GM12878 (cell line): Measurements from ENCODE around the gene PGLYRP1.

Source experiments
- BACH1 ChIP-seq: fragments of 450-650 bp; IDR thresholded peaks from 2 replicates; pipeline ENCODE4 v1.6.1; 2017; ENCODE audit warnings: mild to moderate bottlenecking, borderline replicate concordance
- CHD2 ChIP-seq: IDR thresholded peaks from 2 replicates; pipeline ENCODE4 v1.6.1; 2011; ENCODE audit warnings: low read depth, low read length, improper control_type of control experiment, borderline replicate concordance
- CTCF ChIP-seq, 3 experiments: IDR thresholded peaks in 2 of 3; conservative IDR thresholded peaks in 1 of 3; 2 replicates each; pipeline ENCODE4 v1.5.1; 2011; ENCODE audit warnings: low read depth in 3 of 3, low read length in 3 of 3, mild to moderate bottlenecking in 3 of 3, control low read depth in 2 of 3, moderate library complexity in 2 of 3, inconsistent platforms in 1 of 3, mixed read lengths in 1 of 3; ENCODE audit not compliant: control insufficient read depth in 2 of 3, insufficient read depth in 1 of 3; ENCODE audit errors: extremely low read depth in 1 of 3
- HCFC1 ChIP-seq: fragments of 150-350 bp; IDR thresholded peaks from 2 replicates; pipeline ENCODE4 v1.6.1; 2014; ENCODE audit warnings: low read length
- JUND ChIP-seq: IDR thresholded peaks from 2 replicates; pipeline ENCODE4 v1.6.1; 2012; ENCODE audit warnings: low read depth, mild to moderate bottlenecking, low read length, improper control_type of control experiment, moderate library complexity
- KDM1A ChIP-seq: fragments of 200-600 bp; sonication (generic); IDR thresholded peaks from 2 replicates; pipeline ENCODE4 v1.6.1; 2016; ENCODE audit warnings: borderline replicate concordance
- NKRF ChIP-seq: fragments of 450-650 bp; conservative IDR thresholded peaks from 2 replicates; pipeline ENCODE4 v1.6.1; 2017; ENCODE audit warnings: mild to moderate bottlenecking, moderate library complexity
- PBX3 ChIP-seq: IDR thresholded peaks from 2 replicates; pipeline ENCODE4 v1.6.1; 2011; ENCODE audit warnings: mild to moderate bottlenecking, low read depth, low read length, moderate library complexity; ENCODE audit not compliant: insufficient replicate concordance
- POLR2A ChIP-seq: IDR thresholded peaks from 2 replicates; pipeline ENCODE4 v1.6.1; 2011; ENCODE audit warnings: low read depth, mild to moderate bottlenecking, low read length
- SP1 ChIP-seq: IDR thresholded peaks from one replicate; pipeline ENCODE4 v1.6.1; 2011; ENCODE audit warnings: low read depth, low read length
- TBL1XR1 ChIP-seq: IDR thresholded peaks from 2 replicates; pipeline ENCODE4 v1.6.1; 2012; ENCODE audit warnings: low read depth, low read length, improper control_type of control experiment
- TCF7 ChIP-seq: IDR thresholded peaks from 2 replicates; pipeline ENCODE4 v1.6.1; 2014; ENCODE audit warnings: antibody characterized with exemption, borderline replicate concordance

- TF ChIP-seq NKRF (no peak), SP1 (no peak), JUND (no peak), BACH1 (no peak), TCF7 (no peak), CTCF (IDR thresholded peaks at IDR 0.05 in 2 of 3, conservative IDR thresholded peaks at IDR 0.05 in 1 of 3; ENCODE audit: control insufficient read depth in 2 of 3, extremely low read depth in 1 of 3, insufficient read depth in 1 of 3, low read depth in 3 of 3, low read length in 3 of 3) (no peak), POLR2A (no peak), PBX3 (no peak), KDM1A (no peak), TBL1XR1 (no peak), HCFC1 (no peak), CHD2 (no peak)
Measured at GRCh38 chr19:45973553-45974338, 49.1 kb downstream of the PGLYRP1 start, which contains the start of gene NOVA2.
